ENCODE measurements around the gene IFTAP.

DNA sequence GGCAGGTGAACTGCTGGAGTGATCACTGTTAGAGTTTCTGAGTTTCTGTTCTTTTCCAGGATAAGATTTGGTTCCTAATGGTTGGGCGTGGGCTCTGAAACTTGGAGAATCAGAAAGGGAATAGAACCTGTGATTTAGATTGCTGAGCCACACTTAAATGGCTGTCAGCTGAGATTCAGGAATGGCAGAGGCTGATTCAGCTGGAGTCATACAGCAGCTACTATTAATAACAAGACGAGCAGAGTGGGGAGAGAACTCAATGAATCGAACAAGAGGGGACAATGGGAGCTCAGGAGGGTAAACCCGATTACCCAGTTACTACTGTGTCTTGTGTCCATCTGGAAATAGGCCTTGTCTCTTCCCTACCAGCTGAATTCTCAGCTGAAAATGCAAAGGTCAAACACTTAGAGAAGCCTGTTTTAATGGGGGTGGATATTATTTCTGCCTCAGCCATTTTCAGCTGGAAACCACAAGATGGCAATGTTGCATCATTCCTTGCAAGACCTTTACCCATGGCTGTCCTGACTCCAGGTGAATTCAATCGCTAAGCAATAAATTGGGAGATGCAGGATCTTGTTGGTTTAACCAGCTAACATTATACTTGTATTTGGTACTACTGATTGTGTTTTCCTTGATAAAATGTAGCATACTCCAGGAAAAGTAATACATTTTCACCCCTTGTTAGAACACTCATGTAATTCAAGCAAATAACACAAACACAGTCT is 108.2 kb downstream of the IFTAP start:
- TF ChIP-seq CTCF (IDR thresholded peaks at IDR 0.05) (peak; percentile 44 to 87 (median 74)), POLR2A (IDR thresholded peaks at IDR 0.05) (no peak)
